Neural progenitor cell (in vitro differentiated cells): Measurements from ENCODE around the gene GPHN.

Source experiments
- EZH2 ChIP-seq: fragments of 200-600 bp; sonication (generic); IDR thresholded peaks from 2 replicates; pipeline ENCODE4 v1.6.1; 2017; ENCODE audit warnings: antibody characterized with exemption, mild to moderate bottlenecking, moderate library complexity
- TF ChIP-seq, protein P1 (sequence below): fragments of 200-600 bp; sonication (generic); IDR thresholded peaks from 2 replicates; pipeline ENCODE4 v1.5.1; 2017; ENCODE audit warnings: antibody characterized with exemption, mild to moderate bottlenecking

DNA sequence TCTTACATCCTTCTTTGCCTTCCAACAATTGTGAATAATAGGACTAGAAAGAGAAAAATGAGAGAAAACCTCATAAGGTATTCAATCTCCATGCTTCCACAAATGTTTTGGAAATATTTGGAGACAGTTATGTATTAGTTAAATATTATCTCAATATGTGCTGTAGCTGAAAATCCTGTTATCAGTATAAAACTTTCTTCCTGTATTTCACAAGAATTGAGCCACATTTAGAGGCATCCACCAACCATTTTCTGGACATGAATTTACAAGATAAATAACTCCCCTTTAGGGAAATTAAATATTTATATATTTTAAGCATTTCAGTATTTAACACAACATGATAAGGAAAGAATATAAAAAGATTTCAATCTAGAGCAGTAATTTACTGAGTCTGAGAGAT lies 200.3 kb downstream of the GPHN start:
- TF ChIP-seq, protein P1, sequence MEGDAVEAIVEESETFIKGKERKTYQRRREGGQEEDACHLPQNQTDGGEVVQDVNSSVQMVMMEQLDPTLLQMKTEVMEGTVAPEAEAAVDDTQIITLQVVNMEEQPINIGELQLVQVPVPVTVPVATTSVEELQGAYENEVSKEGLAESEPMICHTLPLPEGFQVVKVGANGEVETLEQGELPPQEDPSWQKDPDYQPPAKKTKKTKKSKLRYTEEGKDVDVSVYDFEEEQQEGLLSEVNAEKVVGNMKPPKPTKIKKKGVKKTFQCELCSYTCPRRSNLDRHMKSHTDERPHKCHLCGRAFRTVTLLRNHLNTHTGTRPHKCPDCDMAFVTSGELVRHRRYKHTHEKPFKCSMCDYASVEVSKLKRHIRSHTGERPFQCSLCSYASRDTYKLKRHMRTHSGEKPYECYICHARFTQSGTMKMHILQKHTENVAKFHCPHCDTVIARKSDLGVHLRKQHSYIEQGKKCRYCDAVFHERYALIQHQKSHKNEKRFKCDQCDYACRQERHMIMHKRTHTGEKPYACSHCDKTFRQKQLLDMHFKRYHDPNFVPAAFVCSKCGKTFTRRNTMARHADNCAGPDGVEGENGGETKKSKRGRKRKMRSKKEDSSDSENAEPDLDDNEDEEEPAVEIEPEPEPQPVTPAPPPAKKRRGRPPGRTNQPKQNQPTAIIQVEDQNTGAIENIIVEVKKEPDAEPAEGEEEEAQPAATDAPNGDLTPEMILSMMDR: no peak
- no peak for TF ChIP-seq EZH2
